ENCODE measurements around the gene DHRS11. TPM values are rescaled to one million over a fixed set of nuclear protein-coding genes. Genes with fewer than 3 reads are reported as not detected.

The DHRS11 gene, protein sequence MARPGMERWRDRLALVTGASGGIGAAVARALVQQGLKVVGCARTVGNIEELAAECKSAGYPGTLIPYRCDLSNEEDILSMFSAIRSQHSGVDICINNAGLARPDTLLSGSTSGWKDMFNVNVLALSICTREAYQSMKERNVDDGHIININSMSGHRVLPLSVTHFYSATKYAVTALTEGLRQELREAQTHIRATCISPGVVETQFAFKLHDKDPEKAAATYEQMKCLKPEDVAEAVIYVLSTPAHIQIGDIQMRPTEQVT
- total RNA-seq (10 to 100 TPM; 14.3 to 24.5 (median 20.3) TPM), polyA plus RNA-seq (23.7 TPM)
- long read RNA-seq, donor 1, transcript DHRS11-215 (7 exons, 1,598 nt) = major isoform, 51 of 67 reads
- long read RNA-seq, donor 1, partial matches to known transcripts = 4 of 67 reads
- long read RNA-seq, donor 1, other reads (novel, unspliced or antisense) = 12 of 67 reads
- long read RNA-seq, donor 2, transcript DHRS11-215 (7 exons, 1,598 nt) = major isoform, 10 of 13 reads
- long read RNA-seq, donor 2, partial matches to known transcripts = 1 of 13 reads
- long read RNA-seq, donor 2, other reads (novel, unspliced or antisense) = 2 of 13 reads
- long read RNA-seq, donor 3, full-length matches to known transcripts = 3 of 4 reads
- long read RNA-seq, donor 3, partial matches to known transcripts = 0 of 4 reads
- long read RNA-seq, donor 3, other reads (novel, unspliced or antisense) = 1 of 4 reads
- long read RNA-seq, donor 4, transcript DHRS11-215 (7 exons, 1,598 nt) = major isoform, 27 of 34 reads
- long read RNA-seq, donor 4, partial matches to known transcripts = 1 of 34 reads
- long read RNA-seq, donor 4, other reads (novel, unspliced or antisense) = 6 of 34 reads

DNA sequence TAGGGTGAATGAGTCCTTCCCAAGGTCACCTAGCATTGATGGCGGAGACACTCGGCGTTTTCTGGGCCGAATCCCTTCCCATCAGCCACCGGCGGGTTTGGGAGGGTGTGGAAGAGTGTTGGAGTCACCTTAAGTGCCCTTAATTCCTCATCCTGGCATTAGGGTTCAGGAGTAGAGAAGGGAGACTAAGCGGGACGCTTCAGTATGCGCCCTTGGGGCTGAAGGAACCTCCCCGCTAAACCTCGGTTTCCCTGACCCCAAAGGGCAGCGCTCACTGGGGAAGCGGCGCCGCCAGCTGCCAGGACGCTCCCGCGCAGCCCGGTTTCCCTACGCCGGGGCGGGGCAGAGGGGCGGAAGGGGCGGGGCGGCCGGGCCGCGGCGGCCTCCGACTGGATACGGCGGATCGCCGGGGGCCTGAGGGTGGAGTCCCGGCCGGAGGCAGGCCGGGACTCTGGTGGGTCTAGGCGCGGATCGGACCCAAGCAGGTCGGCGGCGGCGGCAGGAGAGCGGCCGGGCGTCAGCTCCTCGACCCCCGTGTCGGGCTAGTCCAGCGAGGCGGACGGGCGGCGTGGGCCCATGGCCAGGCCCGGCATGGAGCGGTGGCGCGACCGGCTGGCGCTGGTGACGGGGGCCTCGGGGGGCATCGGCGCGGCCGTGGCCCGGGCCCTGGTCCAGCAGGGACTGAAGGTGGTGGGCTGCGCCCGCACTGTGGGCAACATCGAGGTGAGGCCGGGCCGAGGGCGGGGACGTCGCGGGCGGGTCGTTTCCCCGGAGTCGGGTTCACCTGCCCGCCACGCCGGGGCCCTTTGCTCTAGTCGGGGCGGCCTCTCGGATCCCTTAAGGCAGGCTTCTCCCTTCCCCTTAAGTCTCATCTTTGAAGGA, at the start of gene DHRS11:
DHRS11 (plus strand) TSS at position 446 of the 882 bp plus-strand sequence; CDS start at position 577, 131 bp downstream.
- Histone ChIP-seq H3K9me3 (ENCODE audit: control insufficient read depth, low read length) (no peaks in the 10 kb centered on the region), H3K4me3 (ENCODE audit: low read length) (peak within 1 kb of the TSS; percentile 67), H3K27me3 (ENCODE audit: control insufficient read depth, insufficient read depth) (no peaks in the 10 kb centered on the region), H3K27ac (ENCODE audit: low read length) (peak within 1 kb of the TSS; percentile 39), H3K4me1 (ENCODE audit: control insufficient read depth, insufficient read depth, low read length) (peaks cover 2% of the 10 kb centered on the region)
- DNase-seq (peak; percentile 87 to 96 (median 95)), ATAC-seq (peak; percentile 97)
- intact Hi-C loops (cut with DNase I) = no loop called here
- under 1% methylated on average over 87 of the region's 87 CpGs for WGBS

- Histone ChIP-seq H3K4me3 (ENCODE audit: low read length) (no peak overlapping the region), H3K27ac (ENCODE audit: low read length) (no peak overlapping the region), H3K9me3 (ENCODE audit: control insufficient read depth, low read length) (no peaks in the 10 kb centered on the region), H3K27me3 (ENCODE audit: control insufficient read depth, insufficient read depth) (no peaks in the 10 kb centered on the region), H3K4me1 (ENCODE audit: control insufficient read depth, insufficient read depth, low read length) (no peaks in the 10 kb centered on the region)
- 96% methylated on average over 15 of the region's 15 CpGs for whole genome bisulfite sequencing
- DNase-seq (no peak), ATAC-seq (no peak)
- intact Hi-C loops (cut with DNase I) = no loop called here
Measured at GRCh38 chr17:36542755-36543154, 48.9 kb upstream of the DHRS11 start.

DNA sequence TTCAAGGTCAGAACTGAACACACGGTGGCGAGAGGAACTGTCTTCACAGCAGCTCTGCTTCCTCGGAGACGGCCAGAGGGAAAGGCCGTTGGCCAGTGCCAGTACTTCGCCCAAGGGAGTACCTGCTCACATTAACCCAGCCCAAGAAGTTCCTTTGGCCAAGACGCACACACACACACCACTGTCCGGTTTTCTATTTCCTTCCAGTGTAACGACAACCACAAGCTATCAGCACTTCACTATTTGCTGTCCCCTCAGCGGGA, 47.7 kb upstream of the DHRS11 start:
- Histone ChIP-seq H3K4me3 (ENCODE audit: low read length) (peak overlapping the region; percentile 78), H3K27me3 (ENCODE audit: control insufficient read depth, insufficient read depth) (no peaks in the 10 kb centered on the region), H3K9me3 (ENCODE audit: control insufficient read depth, low read length) (no peaks in the 10 kb centered on the region), H3K4me1 (ENCODE audit: control insufficient read depth, insufficient read depth, low read length) (no peaks in the 10 kb centered on the region), H3K27ac (ENCODE audit: low read length) (peak overlapping the region; percentile 84)
- DNase-seq (peak in 2 of 3 donors; percentile 26 to 65), ATAC-seq (peak; percentile 0 to 15)
- under 1% methylated on average over 10 of the region's 10 CpGs for WGBS
- intact Hi-C loops (cut with DNase I) = no loop called here

- H3K4me1 ChIP-seq (ENCODE audit: control insufficient read depth, insufficient read depth, low read length) = no peaks in the 10 kb centered on the region
- peak; percentile 93 for ATAC-seq
- H3K27me3 ChIP-seq (ENCODE audit: control insufficient read depth, insufficient read depth) = no peaks in the 10 kb centered on the region
- under 1% methylated on average over 71 of the region's 71 CpGs for WGBS
- intact Hi-C loops (cut with DNase I) = no loop called here
- no peaks in the 10 kb centered on the region for H3K9me3 ChIP-seq (ENCODE audit: control insufficient read depth, low read length)
- H3K4me3 ChIP-seq (ENCODE audit: low read length) = peak within 1 kb of the TSS; percentile 78
- peak; percentile 96 to 98 (median 97) for DNase-seq
- H3K27ac ChIP-seq (ENCODE audit: low read length) = peak within 1 kb of the TSS; percentile 97
Measured at GRCh38 chr17:36544307-36545076, 47.2 kb upstream of the DHRS11 start, which contains the start of gene GGNBP2. TSS of gene GGNBP2 (plus strand) at chr17:36544919. CDS start at chr17:36545725, 806 bp downstream.

DNA sequence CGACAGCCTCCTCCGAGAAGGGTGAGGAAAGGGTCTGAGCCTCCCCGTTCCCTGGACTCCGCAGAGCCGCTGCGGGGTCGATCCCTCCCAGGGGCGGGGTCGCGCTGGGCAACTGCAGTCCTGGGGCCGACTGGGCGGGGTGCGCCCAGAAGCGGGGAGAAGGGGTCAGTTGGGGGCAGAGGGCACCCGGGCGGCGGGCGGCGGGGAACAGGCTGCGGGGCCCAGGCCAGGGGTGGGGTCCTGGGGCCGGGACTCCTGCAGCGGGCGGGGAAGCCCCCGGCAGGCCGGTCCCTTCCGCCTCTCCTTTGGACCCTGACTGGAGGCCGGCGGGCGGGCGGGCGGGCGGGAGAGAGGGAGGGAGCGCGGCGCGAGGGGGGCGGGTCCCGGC, 46.6 kb upstream of the DHRS11 start:
- H3K27me3 ChIP-seq (ENCODE audit: control insufficient read depth, insufficient read depth) = no peaks in the 10 kb centered on the region
- no peaks in the 10 kb centered on the region for H3K4me1 ChIP-seq (ENCODE audit: control insufficient read depth, insufficient read depth, low read length)
- H3K4me3 ChIP-seq (ENCODE audit: low read length) = peak overlapping the region; percentile 78
- ATAC-seq (peak; percentile 61 to 73), DNase-seq (no peak)
- under 1% methylated on average over 32 of the region's 38 CpGs for WGBS
- intact Hi-C loops (cut with DNase I) = no loop called here
- no peaks in the 10 kb centered on the region for H3K9me3 ChIP-seq (ENCODE audit: control insufficient read depth, low read length)
- H3K27ac ChIP-seq (ENCODE audit: low read length) = peak overlapping the region; percentile 97

DNA sequence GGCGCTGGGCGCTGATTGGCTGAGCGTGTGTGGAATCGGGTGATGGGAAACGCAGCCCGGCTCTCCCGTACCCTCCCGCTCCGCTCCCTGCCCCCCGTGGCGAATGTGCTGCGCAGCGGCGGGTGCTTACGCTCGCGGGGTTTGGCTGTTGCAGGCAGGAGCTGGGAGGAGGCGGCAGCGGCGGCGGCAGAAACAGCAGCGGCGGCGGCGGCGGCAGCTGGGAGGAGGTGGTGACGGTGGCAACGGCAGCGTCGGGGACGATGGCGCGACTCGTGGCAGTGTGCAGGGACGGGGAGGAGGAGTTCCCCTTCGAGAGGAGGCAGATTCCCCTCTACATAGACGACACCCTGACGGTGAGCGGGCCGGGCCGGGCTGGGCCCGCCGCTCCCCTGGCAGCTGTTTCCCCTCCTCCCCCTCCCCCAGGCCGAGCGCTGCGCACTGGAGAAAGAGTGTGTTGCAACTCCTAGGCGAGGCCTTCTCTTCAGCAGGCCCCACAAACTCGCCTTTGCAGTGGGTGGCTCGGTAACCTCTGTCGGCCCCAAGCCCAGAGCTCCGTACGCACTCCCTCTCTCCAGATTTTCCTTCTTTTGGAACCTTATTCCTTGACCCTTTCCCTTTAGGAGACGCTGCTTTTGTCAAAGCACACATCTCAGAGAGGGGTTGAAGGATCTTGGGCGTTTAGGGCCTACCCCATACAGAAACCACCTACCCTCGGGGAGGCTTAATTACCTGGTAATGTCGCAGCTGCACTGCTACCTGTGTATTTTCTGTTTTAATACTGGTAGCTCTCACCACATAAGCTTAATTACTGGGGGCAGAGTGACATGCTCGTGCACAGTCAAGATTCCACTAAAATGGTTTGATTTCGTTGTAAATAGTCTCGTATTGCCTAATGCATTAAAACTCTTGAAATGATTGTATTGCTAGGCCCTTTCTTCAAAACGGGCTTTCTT, 45.9 kb upstream of the DHRS11 start:
- peak; percentile 97 to 99 (median 98) for DNase-seq
- intact Hi-C loops (cut with DNase I) = no loop called here
- WGBS = under 1% methylated on average over 60 of the region's 60 CpGs
- ATAC-seq = peak; percentile 93 to 95
- Histone ChIP-seq H3K27ac (ENCODE audit: low read length) (peak overlapping the region; percentile 66), H3K9me3 (ENCODE audit: control insufficient read depth, low read length) (no peaks in the 10 kb centered on the region), H3K27me3 (ENCODE audit: control insufficient read depth, insufficient read depth) (no peaks in the 10 kb centered on the region), H3K4me3 (ENCODE audit: low read length) (peak overlapping the region; percentile 78), H3K4me1 (ENCODE audit: control insufficient read depth, insufficient read depth, low read length) (no peaks in the 10 kb centered on the region)

GRCh38 chr17:36546418-36547093, 45.1 kb upstream of the DHRS11 start:
- intact Hi-C loops (cut with DNase I) = no loop called here
- ATAC-seq (no peak), DNase-seq (no peak)
- H3K9me3 ChIP-seq (ENCODE audit: control insufficient read depth, low read length) = no peaks in the 10 kb centered on the region
- WGBS = 16% methylated on average over 7 of the region's 7 CpGs
- H3K27me3 ChIP-seq (ENCODE audit: control insufficient read depth, insufficient read depth) = no peaks in the 10 kb centered on the region
- H3K4me3 ChIP-seq (ENCODE audit: low read length) = peak overlapping the region; percentile 78
- H3K27ac ChIP-seq (ENCODE audit: low read length) = no peak overlapping the region
- H3K4me1 ChIP-seq (ENCODE audit: control insufficient read depth, insufficient read depth, low read length) = no peaks in the 10 kb centered on the region

DNA sequence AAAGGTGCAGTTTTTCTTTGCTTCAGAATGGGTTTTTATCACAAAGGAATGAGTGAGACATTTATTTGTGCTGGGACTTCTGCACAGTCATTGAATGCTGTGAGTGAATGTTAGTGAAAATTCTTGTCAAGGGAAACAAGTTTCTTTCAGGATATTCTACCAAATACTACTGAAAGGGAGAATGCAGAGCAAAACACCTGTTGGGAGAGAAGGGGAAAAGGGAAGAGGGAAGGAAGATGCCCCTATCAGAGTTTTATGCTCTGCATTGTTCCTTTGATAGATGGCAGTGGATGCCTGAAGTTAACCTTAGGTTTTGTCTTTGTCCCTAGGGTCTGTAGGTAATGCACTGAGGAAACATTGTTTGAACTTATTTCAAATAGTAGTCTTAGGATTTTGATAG, 43.9 kb upstream of the DHRS11 start:
- no peaks in the 10 kb centered on the region for H3K4me1 ChIP-seq (ENCODE audit: control insufficient read depth, insufficient read depth, low read length)
- H3K9me3 ChIP-seq (ENCODE audit: control insufficient read depth, low read length) = no peaks in the 10 kb centered on the region
- H3K27ac ChIP-seq (ENCODE audit: low read length) = no peak overlapping the region
- no peak overlapping the region for H3K4me3 ChIP-seq (ENCODE audit: low read length)
- intact Hi-C loops (cut with DNase I) = no loop called here
- no peaks in the 10 kb centered on the region for H3K27me3 ChIP-seq (ENCODE audit: control insufficient read depth, insufficient read depth)
- DNase-seq = no peak
- no peak for ATAC-seq
